Measurements from ENCODE around the gene MTOR.

MTOR gene

GRCh38 chr1:11059155-11059967 is 203.0 kb downstream of the MTOR start:
- DNase-seq: no peak

GRCh38 chr1:11058595-11059154 is 203.7 kb downstream of the MTOR start:
- no peak for DNase-seq

GRCh38 chr1:11058026-11058425 is 204.3 kb downstream of the MTOR start:
- DNase-seq: no peak

GRCh38 chr1:11057477-11057876 is 204.9 kb downstream of the MTOR start:
- no peak for DNase-seq
